ENCODE data around the gene MVB12B. TPM values are rescaled to one million over a fixed set of nuclear protein-coding genes. Genes with fewer than 3 reads are reported as not detected.

Gene MVB12B
- total RNA-seq, 1 experiment from 2014 or later: 10.9 TPM

DNA sequence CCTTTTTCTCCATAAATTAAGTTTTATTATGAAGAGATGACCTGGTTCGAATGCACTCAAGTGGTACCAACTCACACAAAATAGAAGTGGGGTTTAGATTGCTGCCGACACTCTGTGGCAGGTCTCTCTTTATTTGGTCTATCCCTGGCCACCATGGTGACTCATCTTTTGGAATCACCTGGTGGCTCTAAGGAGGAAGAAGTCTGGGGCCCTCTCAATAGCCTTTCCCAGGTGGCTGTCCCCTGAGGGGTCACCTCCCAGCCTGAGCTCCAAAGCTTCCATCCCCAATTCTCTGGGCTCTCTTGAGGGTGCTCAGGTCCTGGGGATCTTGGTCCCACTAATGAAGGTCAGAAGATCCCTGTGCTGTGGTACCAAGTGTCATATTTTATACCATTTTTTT is 136.8 kb downstream of the MVB12B start:
- Histone ChIP-seq H3K9me3 (ENCODE audit: control insufficient read depth in 1 of 2, insufficient read depth in 1 of 2, low read depth in 1 of 2, low read length in 2 of 2) (no peaks in the 10 kb centered on the region), H3K27me3 (ENCODE audit: insufficient read depth, low read length) (no peaks in the 10 kb centered on the region), H3K79me2 (ENCODE audit: insufficient read depth, low read length) (no peaks in the 10 kb centered on the region), H2AFZ (ENCODE audit: low read depth, low read length, poor library complexity, severe bottlenecking) (no peak overlapping the region), H3K9ac (ENCODE audit: low read length) (no peak overlapping the region), H3K4me3 (replicated peaks in 1 of 2; ENCODE audit: low read depth in 1 of 2, low read length in 2 of 2) (no peak overlapping the region), H3K4me1 (ENCODE audit: control insufficient read depth in 1 of 2, insufficient read depth in 2 of 2, low read length in 2 of 2) (peaks cover 0 to 6% of the 10 kb centered on the region in 2 experiments; a peak in 1 of 4 replicates), H3K27ac (ENCODE audit: low read depth, low read length) (no peak overlapping the region), H3K4me2 (ENCODE audit: low read length) (no peak overlapping the region), H4K20me1 (ENCODE audit: insufficient read depth) (no peaks in the 10 kb centered on the region), H3K9me2 (ENCODE audit: insufficient read depth) (no peaks in the 10 kb centered on the region), H3K36me3 (ENCODE audit: control insufficient read depth in 1 of 2, insufficient read depth in 2 of 2, low read length in 2 of 2) (no peaks in the 10 kb centered on the region)
- ATAC-seq: no peak
- no TSS peak for BruUV-seq (replicated peaks)
- ChIA-PET RAD21 (ENCODE audit: low non-redundant PET in 1 of 2, low total read pairs in 2 of 2, uncharacterized antibody in 2 of 2, unreplicated experiment in 2 of 2) (no interaction called here), CTCF (no interaction called here), POLR2A (no interaction called here)
- TF ChIP-seq ZFX (IDR thresholded peaks at IDR 0.05) (no peak), EGR1 (IDR thresholded peaks at IDR 0.05; ENCODE audit: low read depth) (no peak), POLR2AphosphoS5 (IDR thresholded peaks at IDR 0.05; ENCODE audit: low read depth, low read length) (no peak), ZNF274 (IDR thresholded peaks at IDR 0.05; ENCODE audit: low read depth, low read length) (no peak), JUND (IDR thresholded peaks at IDR 0.05) (no peak), FOSL1 (IDR thresholded peaks at IDR 0.05; ENCODE audit: low read depth) (no peak)
- DNase-seq (ENCODE audit: low read depth, low spot score): no peak
- intact Hi-C loops (cut with micrococcal nuclease): no loop called here

DNA sequence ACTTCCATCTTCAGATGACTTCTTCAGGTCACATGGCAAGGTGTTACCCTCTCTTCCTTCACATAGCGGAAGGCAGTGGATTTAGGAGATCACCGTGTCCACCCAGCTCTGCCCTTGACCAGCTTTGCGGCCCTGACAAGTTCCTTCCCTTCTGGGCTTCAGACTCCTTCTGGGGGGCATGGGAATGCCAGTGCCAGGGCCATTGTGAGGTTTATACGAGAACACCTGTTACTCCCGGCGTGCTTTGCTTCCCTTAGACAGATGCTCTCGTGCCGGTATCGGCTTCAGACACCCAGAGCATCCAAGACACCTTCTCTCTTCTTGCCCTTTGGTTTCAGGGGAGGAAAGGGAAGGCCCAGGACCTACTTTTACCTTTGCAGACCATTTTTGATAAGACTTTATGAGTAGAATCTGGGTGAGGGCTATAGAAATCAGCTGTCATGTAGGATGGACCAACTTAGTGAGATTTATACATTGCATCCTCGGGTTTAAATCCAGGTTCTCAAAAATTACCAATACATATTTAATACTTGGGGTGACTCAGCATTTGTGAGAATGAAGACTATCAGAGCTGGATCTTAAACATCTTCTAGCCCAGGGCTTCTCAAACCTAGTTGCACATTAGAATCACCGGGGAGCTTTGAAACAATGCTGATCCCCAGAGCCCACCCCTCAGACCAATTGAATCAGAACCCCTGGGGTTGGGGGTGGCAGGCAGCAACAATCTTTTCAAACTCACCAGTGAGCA is 138.2 kb downstream of the MVB12B start:
- H3K9ac ChIP-seq (ENCODE audit: low read length): no peak overlapping the region
- H4K20me1 ChIP-seq (ENCODE audit: insufficient read depth): no peaks in the 10 kb centered on the region
- TF ChIP-seq RAD21 (IDR thresholded peaks at IDR 0.05; ENCODE audit: low read depth): no peak
- TF ChIP-seq, protein P1, sequence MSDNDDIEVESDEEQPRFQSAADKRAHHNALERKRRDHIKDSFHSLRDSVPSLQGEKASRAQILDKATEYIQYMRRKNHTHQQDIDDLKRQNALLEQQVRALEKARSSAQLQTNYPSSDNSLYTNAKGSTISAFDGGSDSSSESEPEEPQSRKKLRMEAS (IDR thresholded peaks at IDR 0.05): no peak
- H3K4me3 ChIP-seq (replicated peaks in 1 of 2; ENCODE audit: low read depth in 1 of 2, low read length in 2 of 2): no peak overlapping the region
- BruUV-seq (replicated peaks): no TSS peak
- ChIA-PET RAD21 (ENCODE audit: low non-redundant PET in 1 of 2, low total read pairs in 2 of 2, uncharacterized antibody in 2 of 2, unreplicated experiment in 2 of 2) (interaction anchor here in 1 of 2 experiments (0.6 kb wide), 1 partner anchor 113 kb away, joined by 3 read pairs; no protein-coding TSS in a partner anchor), CTCF (no interaction called here), POLR2A (no interaction called here)
- intact Hi-C loops (cut with micrococcal nuclease): no loop called here
- no peaks in the 10 kb centered on the region for H3K27me3 ChIP-seq (ENCODE audit: insufficient read depth, low read length)
- H2AFZ ChIP-seq (ENCODE audit: low read depth, low read length, poor library complexity, severe bottlenecking): no peak overlapping the region
- no peaks in the 10 kb centered on the region for H3K9me3 ChIP-seq (ENCODE audit: control insufficient read depth in 1 of 2, insufficient read depth in 1 of 2, low read depth in 1 of 2, low read length in 2 of 2)
- H3K9me2 ChIP-seq (ENCODE audit: insufficient read depth): no peaks in the 10 kb centered on the region
- peaks cover 0 to 6% of the 10 kb centered on the region in 2 experiments; a peak in 1 of 4 replicates for H3K4me1 ChIP-seq (ENCODE audit: control insufficient read depth in 1 of 2, insufficient read depth in 2 of 2, low read length in 2 of 2)
- no peaks in the 10 kb centered on the region for H3K79me2 ChIP-seq (ENCODE audit: insufficient read depth, low read length)
- no peak for ATAC-seq
- no peaks in the 10 kb centered on the region for H3K36me3 ChIP-seq (ENCODE audit: control insufficient read depth in 1 of 2, insufficient read depth in 2 of 2, low read length in 2 of 2)
- no peak overlapping the region for H3K4me2 ChIP-seq (ENCODE audit: low read length)
- DNase-seq (ENCODE audit: low read depth, low spot score): no peak
- no peak overlapping the region for H3K27ac ChIP-seq (ENCODE audit: low read depth, low read length)

Data from HCT116 (cell line).